GM21528 (cell line): ENCODE measurements around the gene HOXD11.

Source experiments
- ATAC-seq: cut with Tn5 transposase; IDR thresholded peaks from one replicate; pipeline ENCODE4 v1.9.1; 2021; ENCODE audit warnings: mild to moderate bottlenecking, moderate library complexity; ENCODE audit not compliant: unreplicated experiment, low FRiP score

The HOXD11 gene

DNA sequence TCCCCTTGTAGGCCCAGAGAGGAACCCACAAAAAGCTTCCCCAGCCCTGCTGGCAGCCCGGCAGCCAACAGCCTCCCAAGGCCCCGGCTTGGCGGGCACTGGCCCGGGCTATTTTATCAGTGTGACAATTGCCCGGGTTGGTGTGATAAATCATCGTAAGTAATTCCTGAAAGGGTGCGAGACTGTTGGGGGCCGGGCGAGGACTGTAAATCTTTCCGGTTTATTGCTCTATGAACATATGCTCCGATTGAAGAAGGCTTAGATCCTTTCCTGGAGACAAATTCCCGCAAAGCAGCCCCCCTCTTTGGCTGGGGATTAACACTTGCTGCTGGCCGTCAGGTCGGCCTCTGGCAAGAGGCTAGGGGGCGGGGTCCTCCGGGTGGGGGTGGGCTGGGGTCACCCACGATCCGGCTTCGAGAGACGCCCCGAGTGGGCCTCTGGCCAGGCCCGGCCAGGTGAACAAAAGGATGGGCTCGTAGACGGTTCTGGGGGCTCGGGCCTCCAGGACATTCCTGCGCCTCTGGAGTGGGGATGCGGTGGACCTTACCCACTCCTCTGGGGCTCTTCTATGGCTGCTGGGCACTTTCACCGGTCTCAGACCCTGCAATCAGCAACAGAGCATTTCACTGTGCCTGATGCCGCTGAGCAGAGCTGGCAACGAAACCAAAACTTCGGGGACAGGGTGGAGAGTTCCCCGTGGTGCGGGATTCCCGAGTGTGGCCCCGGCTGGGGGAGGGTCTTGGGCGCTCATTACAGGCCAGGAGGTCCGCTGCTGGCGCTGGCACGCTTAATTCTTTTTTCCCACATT, 52.0 kb downstream of the HOXD11 start:
- no peak for ATAC-seq
